HG03280 (cell line): ENCODE measurements around the gene FAM227A.

Experiments
- ATAC-seq: cut with Tn5 transposase; IDR thresholded peaks from one replicate; pipeline ENCODE4 v1.9.1; 2021; ENCODE audit warnings: mild to moderate bottlenecking, moderate library complexity; ENCODE audit not compliant: unreplicated experiment

FAM227A gene

GRCh38 chr22:38656256-38657044, at the start of gene FAM227A, which contains the start of gene CBY1:
TSS of gene FAM227A (minus strand) at chr22:38656392. CDS start at chr22:38650168, 6,224 bp downstream.
TSS of gene CBY1 (plus strand) at chr22:38656638. CDS start at chr22:38668055, 11,417 bp downstream.
- ATAC-seq, result peak; percentile 74

- peak; percentile 67 for ATAC-seq
These were observed 49.3 kb upstream of the FAM227A start, which contains the start of gene GTPBP1 for GRCh38 chr22:38705235-38706100. TSS of gene GTPBP1 (plus strand) at chr22:38705944. CDS start at chr22:38705956, 12 bp downstream.

- ATAC-seq, result no peak
These were observed 48.6 kb upstream of the FAM227A start for GRCh38 chr22:38704654-38705234.

DNA sequence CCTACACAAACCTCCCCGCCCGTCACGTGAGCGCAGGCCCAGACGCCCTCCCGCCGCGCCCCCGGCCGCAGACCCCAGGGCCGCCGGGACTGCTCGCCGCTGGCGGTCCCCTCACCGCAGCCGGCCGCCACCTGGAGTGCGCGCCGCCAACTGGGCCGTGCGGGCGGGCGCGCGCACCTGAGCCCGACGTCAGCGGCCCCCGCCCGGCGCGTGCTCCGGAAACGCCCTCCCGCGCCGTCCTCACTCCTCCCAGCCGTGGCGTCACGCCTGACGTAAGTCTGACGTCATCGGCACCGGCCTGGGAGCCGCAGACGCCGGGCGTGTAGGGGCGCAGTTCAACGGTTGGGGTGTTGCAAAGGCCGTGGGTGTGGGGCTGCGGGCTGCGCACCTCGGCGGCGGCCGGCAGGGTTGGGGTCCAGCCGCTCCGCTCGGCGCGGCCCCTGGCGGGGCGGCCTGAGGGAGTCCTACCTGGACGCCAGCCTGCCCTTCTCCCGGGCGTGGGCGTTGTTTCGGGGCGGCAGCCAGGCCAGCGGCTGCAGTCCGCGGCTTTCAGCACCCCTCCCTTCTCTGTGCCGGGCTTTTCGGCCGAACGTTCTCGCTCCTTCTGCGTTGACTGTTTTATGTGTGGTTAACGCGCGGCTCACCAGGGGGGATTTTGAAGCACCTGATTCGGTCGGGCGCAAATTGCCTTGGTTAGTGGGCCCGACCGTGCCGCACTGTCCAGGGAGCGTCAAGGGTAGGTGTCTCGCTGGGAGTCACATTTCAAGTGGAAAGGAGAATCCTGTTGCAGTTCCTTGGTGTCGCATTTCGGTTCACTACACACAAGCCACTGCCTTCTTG, 44.8 kb upstream of the FAM227A start, which contains the start of gene JOSD1:
JOSD1 (minus strand) TSS at position 155 of the 840 bp plus-strand sequence. CDS start 956 bp downstream, outside the sequence.
- peak; percentile 40 for ATAC-seq

GRCh38 chr22:38700270-38700788, 44.1 kb upstream of the FAM227A start:
- no peak for ATAC-seq

GRCh38 chr22:38699784-38700183, 43.6 kb upstream of the FAM227A start:
- no peak for ATAC-seq

- ATAC-seq, result no peak
These were observed 43.0 kb upstream of the FAM227A start for GRCh38 chr22:38699143-38699542.

DNA sequence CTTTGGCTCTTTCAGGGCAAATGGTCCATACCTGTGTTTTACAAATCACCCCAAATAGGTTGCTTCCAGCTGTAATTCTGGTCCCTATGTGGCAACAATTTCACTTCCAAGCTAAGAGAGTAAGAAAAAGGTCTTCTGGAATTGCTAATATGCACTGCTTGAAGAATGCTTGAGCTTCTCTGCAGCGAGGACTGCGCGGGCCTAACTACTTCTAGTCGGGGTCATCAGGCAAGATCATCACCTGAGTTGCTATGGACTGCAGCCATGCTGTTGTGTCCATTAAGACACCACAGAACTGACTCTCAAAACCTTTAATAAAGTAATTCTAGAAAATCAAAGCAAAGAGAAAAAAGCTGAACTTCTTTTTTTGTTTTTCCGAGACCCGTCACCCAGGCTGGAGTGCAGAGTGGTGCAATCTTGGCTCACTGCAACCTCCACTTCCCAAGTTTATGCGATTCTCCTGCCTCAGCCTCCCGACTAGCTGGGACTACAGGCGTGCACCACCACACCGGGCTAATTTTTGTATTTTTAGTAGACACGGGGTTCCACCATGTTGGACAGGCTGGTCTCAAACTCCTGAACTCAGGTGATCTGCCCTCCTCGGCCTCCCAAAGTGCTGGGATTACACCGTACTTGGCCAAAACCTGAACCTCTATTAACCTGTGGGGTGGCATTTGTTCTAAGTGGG, 42.4 kb upstream of the FAM227A start:
- no peak for ATAC-seq

GRCh38 chr22:38697425-38698089, 41.4 kb upstream of the FAM227A start:
- no peak for ATAC-seq

DNA sequence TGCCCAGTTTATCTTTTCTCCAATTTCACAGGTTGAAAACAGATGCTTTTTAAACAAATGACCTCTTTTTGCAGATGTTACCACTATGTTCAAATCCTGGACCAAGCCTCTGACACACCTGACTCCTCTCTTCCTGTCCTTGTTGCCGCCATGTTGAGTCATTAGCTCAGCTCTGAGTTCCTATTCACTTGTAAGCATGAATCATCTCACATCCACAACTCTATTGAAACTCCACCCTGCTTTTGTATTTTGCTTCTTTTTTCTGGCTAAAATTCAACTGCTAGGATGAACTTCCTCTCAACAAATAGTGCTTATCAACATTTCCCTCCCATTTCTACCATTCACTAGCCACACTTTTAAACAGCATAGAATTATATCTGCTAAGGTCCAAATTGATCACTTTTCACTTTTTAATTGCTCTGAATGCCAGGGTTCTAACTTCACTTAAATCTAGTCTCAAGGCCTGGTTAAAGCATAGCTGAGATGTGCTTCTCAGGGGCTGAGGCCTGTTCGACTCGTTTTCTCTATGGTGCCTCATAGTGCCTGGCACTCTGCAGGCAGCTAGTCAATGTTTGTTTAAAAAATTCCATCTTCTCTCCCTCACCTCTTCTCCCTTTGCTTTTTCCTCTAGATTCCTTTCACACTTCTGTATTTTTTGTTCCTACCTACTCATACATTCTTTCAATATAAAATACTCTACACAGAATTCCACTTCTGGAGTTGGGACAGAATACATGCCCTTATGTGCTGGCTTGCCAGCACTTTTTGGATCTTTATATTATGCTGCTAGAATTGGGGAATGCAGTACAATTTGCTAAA, 40.6 kb upstream of the FAM227A start:
- ATAC-seq, result no peak

DNA sequence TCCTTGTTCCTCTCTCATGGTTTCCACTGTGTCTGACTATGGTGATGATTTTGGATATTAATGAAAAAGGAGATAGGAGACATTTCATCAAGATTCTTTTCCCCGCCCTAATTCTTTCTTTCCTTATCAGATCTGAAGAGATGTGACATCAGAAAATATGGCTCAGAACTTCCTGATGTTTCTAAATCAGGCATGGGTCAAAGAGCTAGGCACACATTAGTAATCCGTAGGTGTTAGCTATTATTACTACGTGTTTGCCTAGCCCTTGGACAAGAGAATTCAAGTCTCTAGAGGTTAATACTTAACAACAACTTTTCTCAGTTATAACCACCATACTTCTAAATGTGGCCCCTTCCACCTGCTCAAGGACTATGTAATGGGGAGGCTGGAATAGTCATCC, 38.7 kb upstream of the FAM227A start:
- ATAC-seq, result no peak

DNA sequence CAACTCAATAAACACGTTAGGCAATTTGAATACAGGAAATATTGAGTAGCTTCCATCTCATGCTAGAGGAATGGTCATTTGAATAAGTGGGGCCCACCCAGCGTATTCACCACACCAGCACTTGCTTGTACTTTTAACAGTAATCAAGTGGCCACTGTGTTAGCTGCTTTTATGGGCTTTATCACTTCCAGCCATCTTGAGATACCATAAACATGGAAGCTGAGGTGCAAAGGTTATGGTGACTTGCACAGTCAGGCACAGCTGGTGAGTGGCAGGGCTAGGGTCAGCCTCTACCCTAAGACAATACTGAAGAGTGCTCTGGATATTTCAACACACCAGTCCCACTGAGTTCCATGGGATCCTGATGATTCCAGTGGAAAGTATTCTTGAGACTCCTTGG, 37.9 kb upstream of the FAM227A start:
- ATAC-seq, result no peak

GRCh38 chr22:38689651-38690050, 33.5 kb upstream of the FAM227A start:
- ATAC-seq, result no peak

DNA sequence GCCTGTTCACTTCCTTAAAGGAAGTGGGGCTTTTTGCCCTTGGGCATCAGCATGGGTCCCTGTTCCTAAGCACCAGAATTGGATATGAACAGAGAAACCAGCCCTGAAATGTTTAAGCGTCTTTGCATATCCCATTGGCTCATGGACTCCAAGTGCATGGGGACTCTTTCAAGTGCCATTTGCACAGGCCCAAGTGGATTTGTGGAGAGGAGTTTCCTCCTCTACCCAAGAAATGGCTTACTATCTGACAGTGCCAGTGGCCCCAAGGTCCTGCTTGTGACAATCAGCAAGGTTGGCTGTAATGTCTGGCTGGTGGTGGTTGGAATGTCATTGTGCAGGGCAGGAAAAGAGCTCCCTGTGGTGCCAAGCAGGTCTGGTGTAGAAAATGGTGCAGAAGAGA, 29.6 kb upstream of the FAM227A start:
- ATAC-seq, result no peak

- no peak for ATAC-seq
These were observed 28.7 kb upstream of the FAM227A start for GRCh38 chr22:38684895-38685294.

DNA sequence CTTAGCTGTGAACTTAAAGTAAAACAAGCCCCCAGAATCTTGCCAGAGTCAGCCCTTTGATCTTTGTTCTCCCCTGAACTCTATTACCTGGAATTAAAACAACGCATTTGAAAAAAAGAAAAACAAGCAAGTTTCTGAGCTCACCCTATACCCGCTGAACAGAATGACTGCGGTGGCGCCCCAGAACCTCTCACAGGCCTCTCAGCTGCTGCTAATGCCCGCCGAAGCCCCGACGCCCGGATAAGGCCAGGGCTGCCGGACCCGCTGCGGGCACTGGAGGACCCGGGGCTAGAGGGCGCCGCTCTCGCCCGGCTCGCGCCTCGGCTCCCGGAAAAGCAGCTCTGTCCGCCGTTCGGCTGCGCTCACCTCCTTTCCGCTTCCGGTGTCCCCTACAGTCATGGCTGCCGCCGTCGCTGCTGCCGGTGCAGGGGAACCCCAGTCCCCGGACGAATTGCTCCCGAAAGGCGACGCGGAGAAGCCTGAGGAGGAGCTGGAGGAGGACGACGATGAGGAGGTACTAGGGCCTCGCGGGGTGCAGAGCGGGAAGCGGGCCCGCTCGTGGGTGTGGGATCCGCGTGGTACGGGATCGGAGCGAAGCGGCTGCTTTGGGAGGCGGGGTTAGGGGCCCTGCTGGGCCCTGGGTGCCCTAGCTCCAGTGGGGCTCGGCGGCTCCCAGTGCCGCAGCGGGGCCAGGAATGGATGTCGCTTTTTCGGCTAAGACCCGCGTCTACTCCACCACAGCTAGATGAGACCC, 25.6 kb upstream of the FAM227A start, which contains the start of gene TOMM22:
TOMM22 (plus strand) TSS at position 376 of the 754 bp plus-strand sequence; CDS start at position 398, 22 bp downstream.
- peak; percentile 97 for ATAC-seq

- no peak for ATAC-seq
These were observed 19.6 kb upstream of the FAM227A start for GRCh38 chr22:38675833-38676232.
